ENCODE measurements around the gene CTBP2.

Gene CTBP2

GRCh38 chr10:125174360-125174759, 14.0 kb upstream of the CTBP2 start:
- ChIA-PET CTCF (no interaction called here), POLR2A (no interaction called here)
- DNase-seq (ENCODE audit: extremely low spot score) = no peak
- no peak for TF ChIP-seq SP1 (IDR thresholded peaks at IDR 0.05)
- no peak for TF ChIP-seq ARNT (IDR thresholded peaks at IDR 0.05)
- no peak for TF ChIP-seq FOXK2 (IDR thresholded peaks at IDR 0.05)
- no peak for TF ChIP-seq FOXM1 (IDR thresholded peaks at IDR 0.05; ENCODE audit: borderline replicate concordance)
- no peak for TF ChIP-seq BHLHE40 (IDR thresholded peaks at IDR 0.05; ENCODE audit: borderline replicate concordance)
- no peak for TF ChIP-seq ZNF384 (IDR thresholded peaks at IDR 0.05)
- no peak for TF ChIP-seq L3MBTL2 (conservative IDR thresholded peaks at IDR 0.05)
- TF ChIP-seq HDGF (IDR thresholded peaks at IDR 0.05; ENCODE audit: borderline replicate concordance) = no peak
- TF ChIP-seq NFRKB (IDR thresholded peaks at IDR 0.05) = no peak
- TF ChIP-seq ELF4 (IDR thresholded peaks at IDR 0.05) = no peak
- TF ChIP-seq, protein P1, sequence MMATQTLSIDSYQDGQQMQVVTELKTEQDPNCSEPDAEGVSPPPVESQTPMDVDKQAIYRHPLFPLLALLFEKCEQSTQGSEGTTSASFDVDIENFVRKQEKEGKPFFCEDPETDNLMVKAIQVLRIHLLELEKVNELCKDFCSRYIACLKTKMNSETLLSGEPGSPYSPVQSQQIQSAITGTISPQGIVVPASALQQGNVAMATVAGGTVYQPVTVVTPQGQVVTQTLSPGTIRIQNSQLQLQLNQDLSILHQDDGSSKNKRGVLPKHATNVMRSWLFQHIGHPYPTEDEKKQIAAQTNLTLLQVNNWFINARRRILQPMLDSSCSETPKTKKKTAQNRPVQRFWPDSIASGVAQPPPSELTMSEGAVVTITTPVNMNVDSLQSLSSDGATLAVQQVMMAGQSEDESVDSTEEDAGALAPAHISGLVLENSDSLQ (IDR thresholded peaks at IDR 0.05) = no peak
- TF ChIP-seq TARDBP (IDR thresholded peaks at IDR 0.05) = no peak

DNA sequence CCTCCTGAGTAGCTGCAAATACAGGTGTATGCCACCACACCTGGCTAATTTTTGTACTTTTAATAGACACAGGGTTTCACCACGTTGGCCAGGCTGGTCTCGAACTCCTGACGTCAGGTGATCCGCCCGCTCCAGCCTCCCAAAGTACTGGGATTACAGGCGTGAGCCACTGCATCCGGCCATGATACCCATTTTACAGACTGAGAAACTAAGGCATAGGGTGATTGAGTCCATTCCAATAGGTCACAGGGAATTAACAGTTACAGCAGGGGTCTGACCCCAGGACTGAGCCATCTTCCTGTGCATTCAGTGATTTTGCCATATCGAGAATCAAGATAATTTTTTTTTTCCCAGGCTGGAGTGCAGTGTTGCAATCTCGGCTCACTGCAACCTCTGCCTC, 12.3 kb upstream of the CTBP2 start:
- no peak for DNase-seq (ENCODE audit: extremely low spot score)
- TF ChIP-seq CTBP1 (IDR thresholded peaks at IDR 0.05; ENCODE audit: borderline replicate concordance) (no peak), SP1 (IDR thresholded peaks at IDR 0.05) (no peak), FOXA1 (IDR thresholded peaks at IDR 0.05) (no peak), HDGF (IDR thresholded peaks at IDR 0.05; ENCODE audit: borderline replicate concordance) (no peak), L3MBTL2 (conservative IDR thresholded peaks at IDR 0.05) (no peak), FOXK2 (IDR thresholded peaks at IDR 0.05) (no peak), SUZ12 (IDR thresholded peaks at IDR 0.05) (no peak), ELF4 (IDR thresholded peaks at IDR 0.05) (no peak), ARNT (IDR thresholded peaks at IDR 0.05) (no peak), BHLHE40 (IDR thresholded peaks at IDR 0.05; ENCODE audit: borderline replicate concordance) (no peak), FOXM1 (IDR thresholded peaks at IDR 0.05; ENCODE audit: borderline replicate concordance) (no peak), NFRKB (IDR thresholded peaks at IDR 0.05) (no peak), ZNF384 (IDR thresholded peaks at IDR 0.05) (no peak), LEF1 (IDR thresholded peaks at IDR 0.05; ENCODE audit: borderline replicate concordance) (no peak), TARDBP (IDR thresholded peaks at IDR 0.05) (no peak)
- TF ChIP-seq, protein P1 (IDR thresholded peaks at IDR 0.05) = no peak
- CTCF ChIA-PET = interaction anchor here (0.6 kb wide), 1 partner anchor 651 kb away, joined by 3 read pairs; no protein-coding TSS in a partner anchor
- POLR2A ChIA-PET = no interaction called here

DNA sequence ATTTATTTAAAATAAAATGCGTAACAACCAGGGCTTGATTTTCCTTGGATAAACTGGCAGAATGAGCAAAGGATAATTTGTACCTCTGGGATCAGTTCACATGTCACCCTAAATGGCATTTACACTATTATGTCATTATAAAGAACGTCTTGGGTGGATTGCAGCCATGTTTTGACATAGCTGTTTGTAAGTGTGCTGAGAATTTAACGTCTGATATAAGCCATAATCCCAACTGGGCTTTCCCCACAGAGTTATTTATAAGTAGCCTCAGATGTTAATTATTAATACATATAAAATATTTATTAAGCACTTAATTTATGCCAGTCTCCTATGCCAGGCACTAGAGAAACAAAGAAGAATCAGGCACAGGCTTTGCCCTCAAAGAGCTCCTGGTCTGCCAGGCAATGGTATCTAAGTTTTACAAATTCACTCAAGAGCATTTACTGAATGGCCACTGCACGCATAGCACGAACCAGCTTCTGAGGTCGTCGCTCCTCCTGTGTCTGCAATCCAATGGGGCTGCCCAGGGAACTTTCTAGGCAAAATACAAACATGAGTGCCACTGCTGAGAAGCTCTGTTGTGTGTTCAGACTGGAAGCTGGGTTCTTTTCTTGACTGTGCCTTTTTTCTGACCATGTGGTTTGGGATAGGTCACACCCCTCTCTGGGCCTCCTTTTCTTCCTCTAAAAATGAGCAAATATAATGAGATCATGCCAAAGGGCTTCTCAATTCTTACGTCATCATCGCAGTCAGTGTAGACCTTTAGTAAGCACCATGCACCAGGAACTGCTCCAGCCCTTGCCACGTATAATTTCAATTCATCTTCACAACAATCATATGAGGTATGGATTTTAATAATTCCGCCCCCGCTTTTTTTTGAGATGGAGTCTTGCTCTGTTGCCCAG, 11.3 kb upstream of the CTBP2 start:
- CTCF ChIA-PET = interaction anchor here (0.6 kb wide), 1 partner anchor 650 kb away, joined by 3 read pairs; no protein-coding TSS in a partner anchor
- POLR2A ChIA-PET = no interaction called here
- no peak for DNase-seq (ENCODE audit: extremely low spot score)
- TF ChIP-seq FOXK2 (IDR thresholded peaks at IDR 0.05) (no peak), SP1 (IDR thresholded peaks at IDR 0.05) (no peak), LEF1 (IDR thresholded peaks at IDR 0.05; ENCODE audit: borderline replicate concordance) (no peak)

DNA sequence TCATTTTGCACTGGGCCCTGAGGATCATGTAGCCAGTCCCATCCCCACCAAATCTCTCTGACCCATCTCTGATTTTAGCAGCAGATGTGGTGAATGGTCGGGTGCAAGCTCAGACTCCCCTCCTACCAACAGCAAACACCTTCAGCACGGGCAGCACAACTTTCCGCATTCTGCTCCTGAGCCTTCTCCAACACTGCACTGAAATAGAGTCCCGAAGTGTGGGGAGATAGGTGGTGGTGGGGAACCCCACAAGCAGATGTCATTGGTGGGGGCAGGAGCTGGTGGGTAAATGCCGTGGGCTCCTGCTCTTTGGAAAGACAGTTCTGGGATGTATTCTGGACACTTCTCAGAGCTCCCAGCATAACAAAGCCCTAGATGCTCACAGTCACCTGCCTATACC, 9.6 kb upstream of the CTBP2 start:
- TF ChIP-seq CTBP1 (IDR thresholded peaks at IDR 0.05; ENCODE audit: borderline replicate concordance) (no peak), FOXA1 (IDR thresholded peaks at IDR 0.05) (no peak), NFRKB (IDR thresholded peaks at IDR 0.05) (no peak), ELF4 (IDR thresholded peaks at IDR 0.05) (no peak), FOXK2 (IDR thresholded peaks at IDR 0.05) (no peak), SUZ12 (IDR thresholded peaks at IDR 0.05) (no peak), L3MBTL2 (conservative IDR thresholded peaks at IDR 0.05) (no peak), FOXM1 (IDR thresholded peaks at IDR 0.05; ENCODE audit: borderline replicate concordance) (no peak), TARDBP (IDR thresholded peaks at IDR 0.05) (no peak), ARNT (IDR thresholded peaks at IDR 0.05) (no peak), ZNF384 (IDR thresholded peaks at IDR 0.05) (no peak), LEF1 (IDR thresholded peaks at IDR 0.05; ENCODE audit: borderline replicate concordance) (no peak), HDGF (IDR thresholded peaks at IDR 0.05; ENCODE audit: borderline replicate concordance) (no peak), BHLHE40 (IDR thresholded peaks at IDR 0.05; ENCODE audit: borderline replicate concordance) (no peak)
- TF ChIP-seq, protein P1 (IDR thresholded peaks at IDR 0.05) = no peak
- ChIA-PET POLR2A (no interaction called here), CTCF (no interaction called here)
- DNase-seq (ENCODE audit: extremely low spot score) = no peak

GRCh38 chr10:125169279-125169678, 8.9 kb upstream of the CTBP2 start:
- DNase-seq (ENCODE audit: extremely low spot score) = no peak
- CTCF ChIA-PET = no interaction called here
- TF ChIP-seq SP1 (IDR thresholded peaks at IDR 0.05) (no peak), L3MBTL2 (conservative IDR thresholded peaks at IDR 0.05) (no peak), CTBP1 (IDR thresholded peaks at IDR 0.05; ENCODE audit: borderline replicate concordance) (no peak), FOXK2 (IDR thresholded peaks at IDR 0.05) (no peak), FOXM1 (IDR thresholded peaks at IDR 0.05; ENCODE audit: borderline replicate concordance) (no peak), NFRKB (IDR thresholded peaks at IDR 0.05) (no peak), ARNT (IDR thresholded peaks at IDR 0.05) (no peak), HDGF (IDR thresholded peaks at IDR 0.05; ENCODE audit: borderline replicate concordance) (no peak)
- POLR2A ChIA-PET = no interaction called here

DNA sequence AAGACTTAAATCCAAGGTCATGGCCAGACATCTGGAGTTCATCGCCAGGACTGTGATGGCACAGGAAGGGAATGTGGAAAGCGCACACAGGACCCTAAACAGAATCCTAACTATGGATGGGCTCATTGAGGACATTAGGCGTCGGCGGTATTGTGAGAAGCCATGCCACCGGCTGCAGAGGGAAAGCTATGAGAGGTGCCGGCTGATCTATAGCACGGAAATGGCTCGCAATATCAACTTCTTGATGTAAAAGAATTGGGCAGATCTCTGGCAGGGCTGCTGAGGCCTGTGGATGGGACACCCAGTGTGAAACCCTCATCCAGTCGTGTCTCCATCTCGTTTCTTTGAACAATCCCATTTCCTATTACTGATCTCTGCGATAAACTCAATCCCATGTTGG, 6.3 kb upstream of the CTBP2 start:
- TF ChIP-seq LEF1 (IDR thresholded peaks at IDR 0.05; ENCODE audit: borderline replicate concordance) (no peak), FOXK2 (IDR thresholded peaks at IDR 0.05) (no peak), ARNT (IDR thresholded peaks at IDR 0.05) (no peak), BHLHE40 (IDR thresholded peaks at IDR 0.05; ENCODE audit: borderline replicate concordance) (no peak), NFRKB (IDR thresholded peaks at IDR 0.05) (no peak), HDGF (IDR thresholded peaks at IDR 0.05; ENCODE audit: borderline replicate concordance) (no peak), ZNF384 (IDR thresholded peaks at IDR 0.05) (no peak), SUZ12 (IDR thresholded peaks at IDR 0.05) (no peak), CTBP1 (IDR thresholded peaks at IDR 0.05; ENCODE audit: borderline replicate concordance) (no peak), TARDBP (IDR thresholded peaks at IDR 0.05) (no peak), L3MBTL2 (conservative IDR thresholded peaks at IDR 0.05) (no peak), SP1 (IDR thresholded peaks at IDR 0.05) (no peak), FOXM1 (IDR thresholded peaks at IDR 0.05; ENCODE audit: borderline replicate concordance) (no peak), FOXA1 (IDR thresholded peaks at IDR 0.05) (no peak)
- TF ChIP-seq, protein P1 (IDR thresholded peaks at IDR 0.05) = no peak
- POLR2A ChIA-PET = no interaction called here

More for the DNA sequence above, 6.3 kb upstream of the CTBP2 start:
- CTCF ChIA-PET = no interaction called here
- no peak for DNase-seq (ENCODE audit: extremely low spot score)
